ENCODE measurements around the gene SLAMF9.

The SLAMF9 gene

GRCh38 chr1:159924025-159924790 is 29.8 kb downstream of the SLAMF9 start:
- peak; percentile 92 for DNase-seq (ENCODE audit: low spot score)
- Histone ChIP-seq H3K4me1 (ENCODE audit: insufficient read depth, poor library complexity, severe bottlenecking) (peaks cover 15% of the 10 kb centered on the region), H3K27me3 (ENCODE audit: insufficient read depth, poor library complexity, severe bottlenecking) (no peaks in the 10 kb centered on the region), H3K27ac (ENCODE audit: poor library complexity, severe bottlenecking) (peak overlapping the region; percentile 94), H3K4me3 (ENCODE audit: severe bottlenecking) (peak overlapping the region; percentile 87), H3K36me3 (ENCODE audit: low read depth) (peaks cover 37% of the 10 kb centered on the region), H3K9me3 (ENCODE audit: severe bottlenecking) (no peaks in the 10 kb centered on the region)
- TF ChIP-seq CTCF (IDR thresholded peaks at IDR 0.05; ENCODE audit: poor library complexity, severe bottlenecking), result no peak
- ATAC-seq (ENCODE audit: low read depth), result peak; percentile 28

GRCh38 chr1:159923203-159924024 is 30.6 kb downstream of the SLAMF9 start:
- H3K9me3 ChIP-seq (ENCODE audit: severe bottlenecking), result no peaks in the 10 kb centered on the region
- peak; percentile 56 for ATAC-seq (ENCODE audit: low read depth)
- DNase-seq (ENCODE audit: low spot score), result no peak
- H3K36me3 ChIP-seq (ENCODE audit: low read depth), result peaks cover 45% of the 10 kb centered on the region
- H3K4me1 ChIP-seq (ENCODE audit: insufficient read depth, poor library complexity, severe bottlenecking), result peaks cover 15% of the 10 kb centered on the region
- H3K27me3 ChIP-seq (ENCODE audit: insufficient read depth, poor library complexity, severe bottlenecking), result no peaks in the 10 kb centered on the region
- peak overlapping the region; percentile 94 for H3K27ac ChIP-seq (ENCODE audit: poor library complexity, severe bottlenecking)
- peak overlapping the region; percentile 87 for H3K4me3 ChIP-seq (ENCODE audit: severe bottlenecking)
- no peak for TF ChIP-seq CTCF (IDR thresholded peaks at IDR 0.05; ENCODE audit: poor library complexity, severe bottlenecking)

GRCh38 chr1:159922511-159923202 is 31.4 kb downstream of the SLAMF9 start:
- peaks cover 15% of the 10 kb centered on the region for H3K4me1 ChIP-seq (ENCODE audit: insufficient read depth, poor library complexity, severe bottlenecking)
- H3K36me3 ChIP-seq (ENCODE audit: low read depth), result peaks cover 53% of the 10 kb centered on the region
- ATAC-seq (ENCODE audit: low read depth) (no peak), DNase-seq (ENCODE audit: low spot score) (no peak)
- peak overlapping the region; percentile 87 for H3K4me3 ChIP-seq (ENCODE audit: severe bottlenecking)
- TF ChIP-seq CTCF (IDR thresholded peaks at IDR 0.05; ENCODE audit: poor library complexity, severe bottlenecking), result no peak
- H3K27ac ChIP-seq (ENCODE audit: poor library complexity, severe bottlenecking), result peak overlapping the region; percentile 94
- H3K27me3 ChIP-seq (ENCODE audit: insufficient read depth, poor library complexity, severe bottlenecking), result no peaks in the 10 kb centered on the region
- H3K9me3 ChIP-seq (ENCODE audit: severe bottlenecking), result no peaks in the 10 kb centered on the region

- H3K4me3 ChIP-seq (ENCODE audit: severe bottlenecking), result no peak overlapping the region
- no peaks in the 10 kb centered on the region for H3K9me3 ChIP-seq (ENCODE audit: severe bottlenecking)
- no peak for TF ChIP-seq CTCF (IDR thresholded peaks at IDR 0.05; ENCODE audit: poor library complexity, severe bottlenecking)
- H3K36me3 ChIP-seq (ENCODE audit: low read depth), result peaks cover 59% of the 10 kb centered on the region
- DNase-seq (ENCODE audit: low spot score), result peak; percentile 30
- no peak for ATAC-seq (ENCODE audit: low read depth)
- peak overlapping the region; percentile 94 for H3K27ac ChIP-seq (ENCODE audit: poor library complexity, severe bottlenecking)
- H3K4me1 ChIP-seq (ENCODE audit: insufficient read depth, poor library complexity, severe bottlenecking), result peaks cover 20% of the 10 kb centered on the region
- H3K27me3 ChIP-seq (ENCODE audit: insufficient read depth, poor library complexity, severe bottlenecking), result no peaks in the 10 kb centered on the region
Observed at GRCh38 chr1:159921700-159922504, 32.1 kb downstream of the SLAMF9 start.
